GM21723 (cell line): Measurements from ENCODE around the gene PRSS3.
"Not testable (repeated sequence)": the region's sequence is repeated elsewhere in the genome, so short reads cannot be mapped to it uniquely, and the experiment has no call there.

Experiments used
- ATAC-seq: cut with Tn5 transposase; IDR thresholded peaks from one replicate; pipeline ENCODE4 v1.9.1; 2021; ENCODE audit warnings: mild to moderate bottlenecking, moderate library complexity; ENCODE audit not compliant: unreplicated experiment

PRSS3 gene

DNA sequence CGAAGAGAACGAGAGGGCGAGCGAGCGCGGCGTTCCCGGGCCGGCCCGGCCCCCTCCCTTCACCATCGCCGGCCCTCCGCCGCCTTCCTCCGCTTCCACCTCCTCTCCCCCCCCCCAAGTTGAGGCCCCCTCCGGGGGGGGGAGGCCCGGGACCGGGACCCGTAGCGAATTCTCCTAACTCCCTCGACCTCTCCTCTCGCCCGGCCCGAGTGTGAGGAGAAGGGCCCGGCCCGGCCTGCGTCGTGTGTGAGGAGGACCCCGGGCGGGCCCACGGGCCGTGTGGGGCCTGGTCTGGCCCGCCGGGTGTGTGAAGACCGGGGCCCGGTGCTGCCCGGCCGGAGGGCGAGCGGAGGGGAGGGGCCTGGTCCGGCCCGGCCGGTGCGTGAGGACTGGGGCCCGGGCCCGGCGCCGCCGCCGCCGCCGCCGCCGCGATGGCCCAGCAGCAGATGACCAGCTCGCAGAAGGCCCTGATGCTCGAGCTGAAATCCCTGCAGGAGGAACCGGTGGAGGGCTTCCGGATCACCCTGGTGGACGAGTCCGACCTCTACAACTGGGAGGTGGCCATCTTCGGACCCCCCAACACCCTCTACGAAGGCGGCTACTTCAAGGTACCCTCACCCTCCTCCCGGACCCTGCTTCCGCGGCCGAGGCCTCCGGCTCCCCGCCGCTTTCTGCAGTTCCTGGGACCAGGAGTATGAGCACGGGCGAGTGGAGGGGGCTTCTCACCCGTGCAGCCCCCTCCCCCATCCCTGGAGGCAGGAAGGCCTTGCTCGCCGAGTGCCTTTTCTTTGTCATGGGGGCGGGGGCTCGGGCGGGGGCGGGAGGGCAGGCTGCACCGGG lies 22.2 kb downstream of the PRSS3 start:
- ATAC-seq: peak; percentile 20

DNA sequence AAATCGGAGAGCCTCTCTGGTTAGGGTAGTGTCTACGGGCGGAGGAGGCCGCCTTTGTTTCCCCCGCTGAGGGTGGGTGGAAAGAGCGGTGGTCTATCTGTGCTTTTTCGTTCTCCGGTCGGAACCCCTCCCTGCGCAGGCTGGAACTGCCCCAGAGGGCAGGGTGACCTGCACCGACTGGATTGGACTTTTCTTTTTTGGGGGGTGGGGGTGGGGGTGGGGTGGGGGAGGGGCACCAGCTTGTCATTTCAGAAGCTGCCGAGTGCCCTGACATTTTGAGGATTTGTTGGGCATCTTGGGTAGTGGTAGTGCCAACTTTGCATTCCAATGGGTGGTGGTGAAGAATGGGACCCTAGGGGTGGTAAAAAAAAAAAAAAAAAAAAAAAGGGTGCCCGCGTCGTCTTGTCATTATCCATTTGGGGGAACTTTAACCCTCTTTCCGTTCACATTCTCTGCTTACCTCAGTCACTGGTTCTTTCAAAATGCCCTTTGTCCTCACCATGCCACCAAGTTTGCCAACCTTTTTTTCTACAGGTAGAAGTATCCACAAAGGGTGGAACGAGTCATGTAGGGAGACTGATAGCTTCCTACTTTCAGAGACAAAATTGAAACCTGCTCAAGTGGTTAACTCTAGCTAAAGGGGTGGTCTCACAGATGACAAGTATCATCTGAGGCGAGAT lies 22.9 kb downstream of the PRSS3 start:
- ATAC-seq: no peak

DNA sequence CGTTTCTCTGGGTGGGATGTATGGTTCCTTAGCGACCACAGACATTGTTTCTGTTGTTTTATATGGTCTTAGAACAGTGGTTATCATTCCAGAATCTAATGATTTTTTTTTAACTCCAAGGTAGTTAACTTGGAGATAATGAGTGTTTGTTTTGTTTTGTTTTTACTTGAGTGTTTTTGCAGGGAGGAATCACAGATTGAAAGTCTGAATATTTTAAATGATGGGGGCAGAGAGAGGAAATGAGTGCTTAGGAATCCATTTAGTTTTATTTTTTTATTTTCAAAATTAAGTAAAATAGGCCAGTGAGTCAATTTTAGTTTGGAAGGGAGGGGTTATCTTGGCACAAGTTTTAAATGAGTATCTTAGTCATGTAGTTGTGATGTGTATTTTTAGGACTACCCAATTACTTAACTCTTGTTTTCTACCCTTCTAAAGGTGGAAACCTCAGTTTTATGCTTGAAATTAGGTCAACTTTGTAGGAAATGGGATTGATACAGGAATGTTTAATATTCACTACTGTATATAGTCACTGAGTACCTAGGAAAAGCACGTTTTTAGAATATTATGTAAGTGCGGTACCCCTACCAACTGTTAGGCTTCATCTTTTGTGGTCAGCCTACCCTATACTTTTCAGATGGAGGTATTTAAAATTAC lies 23.6 kb downstream of the PRSS3 start:
- ATAC-seq: no peak

DNA sequence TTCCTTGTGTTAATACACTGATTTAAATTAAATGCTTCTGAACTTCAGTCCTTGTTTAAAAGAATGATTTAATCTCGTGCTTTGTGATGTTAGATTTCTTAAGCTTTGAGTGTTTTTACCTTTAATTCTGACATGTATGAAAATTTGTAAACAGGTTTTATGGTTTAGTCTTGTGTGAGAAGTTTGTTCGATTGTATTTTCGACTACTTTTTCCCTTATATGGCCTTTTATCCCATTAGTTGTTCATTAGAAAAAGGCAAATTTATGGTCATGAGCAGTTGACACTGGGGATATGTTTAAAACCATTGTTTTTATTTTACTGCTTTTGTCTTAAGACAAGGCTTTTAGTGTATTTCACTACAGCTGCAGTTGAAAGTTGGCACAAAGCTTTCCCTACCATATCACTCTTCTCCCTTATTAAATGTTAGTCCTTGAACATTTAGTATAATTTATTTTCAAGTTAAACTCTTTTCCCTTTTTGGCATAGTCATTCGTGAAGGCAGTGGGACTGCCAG lies 24.9 kb downstream of the PRSS3 start:
- no peak for ATAC-seq

DNA sequence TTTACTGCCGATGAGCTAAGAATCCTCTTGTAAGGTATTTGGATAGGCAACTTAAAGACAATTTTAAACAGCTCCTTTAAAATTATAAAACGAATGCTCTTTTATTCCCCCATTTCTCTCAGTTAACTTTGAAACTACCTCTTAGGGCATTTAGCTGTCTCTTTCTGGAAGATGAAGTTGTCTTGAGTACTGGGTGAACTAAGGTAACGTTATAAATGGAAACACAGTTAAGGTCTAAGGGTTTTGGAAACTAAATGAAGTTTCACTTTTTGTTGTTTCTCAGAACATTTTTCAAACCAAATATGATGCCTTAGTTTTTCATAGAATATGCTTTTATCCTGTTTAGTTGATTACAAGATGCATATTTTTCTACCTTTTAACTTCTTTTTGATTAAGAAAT lies 28.4 kb downstream of the PRSS3 start:
- no peak for ATAC-seq

DNA sequence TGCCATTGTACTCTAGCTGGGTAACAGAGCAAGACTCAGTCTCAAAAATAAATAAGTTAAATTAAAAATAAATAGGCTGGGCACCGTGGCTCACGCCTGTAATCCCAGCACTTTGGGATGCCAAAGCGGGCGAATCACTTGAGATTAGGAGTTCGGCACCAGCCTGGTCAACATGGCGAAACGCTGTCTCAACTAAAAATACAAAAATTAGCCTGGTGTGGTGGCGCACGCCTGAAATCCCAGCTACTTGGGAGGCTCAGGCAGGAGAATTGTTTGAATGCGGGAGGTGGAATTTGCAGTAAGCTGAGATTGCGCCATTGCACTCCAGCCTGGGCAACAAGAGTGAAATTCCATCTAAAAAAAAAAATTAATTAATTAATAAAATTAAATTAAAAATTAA lies 31.9 kb downstream of the PRSS3 start:
- ATAC-seq: not testable (repeated sequence)

DNA sequence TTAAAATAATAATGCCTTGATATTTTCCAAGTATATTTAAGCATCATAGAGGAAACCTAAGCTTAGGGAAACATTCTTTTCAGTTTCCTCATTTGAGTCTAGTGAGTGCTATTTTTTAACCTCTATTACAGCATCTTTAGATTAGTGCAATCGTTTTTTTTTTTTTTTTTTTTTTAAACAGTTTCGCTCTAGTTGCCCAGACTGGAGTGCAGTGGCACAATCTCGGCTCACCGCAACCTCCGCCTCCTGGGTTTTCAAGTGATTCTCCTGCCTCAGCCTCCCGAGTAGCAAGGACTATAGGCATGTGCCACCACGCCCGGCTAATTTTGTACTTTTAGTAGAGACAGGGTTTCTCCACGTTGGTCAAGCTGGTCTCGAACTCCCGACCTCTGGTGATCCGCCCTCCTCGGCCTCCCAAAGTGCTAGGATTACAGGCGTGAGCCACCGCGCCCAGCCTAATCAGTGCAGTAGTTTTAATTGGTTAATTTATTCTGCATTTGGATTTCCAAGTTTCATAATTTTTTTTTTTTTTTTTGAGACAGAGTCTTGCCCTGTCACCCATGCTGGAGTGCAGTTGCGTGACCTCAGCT lies 34.4 kb downstream of the PRSS3 start:
- ATAC-seq: not testable (repeated sequence)

DNA sequence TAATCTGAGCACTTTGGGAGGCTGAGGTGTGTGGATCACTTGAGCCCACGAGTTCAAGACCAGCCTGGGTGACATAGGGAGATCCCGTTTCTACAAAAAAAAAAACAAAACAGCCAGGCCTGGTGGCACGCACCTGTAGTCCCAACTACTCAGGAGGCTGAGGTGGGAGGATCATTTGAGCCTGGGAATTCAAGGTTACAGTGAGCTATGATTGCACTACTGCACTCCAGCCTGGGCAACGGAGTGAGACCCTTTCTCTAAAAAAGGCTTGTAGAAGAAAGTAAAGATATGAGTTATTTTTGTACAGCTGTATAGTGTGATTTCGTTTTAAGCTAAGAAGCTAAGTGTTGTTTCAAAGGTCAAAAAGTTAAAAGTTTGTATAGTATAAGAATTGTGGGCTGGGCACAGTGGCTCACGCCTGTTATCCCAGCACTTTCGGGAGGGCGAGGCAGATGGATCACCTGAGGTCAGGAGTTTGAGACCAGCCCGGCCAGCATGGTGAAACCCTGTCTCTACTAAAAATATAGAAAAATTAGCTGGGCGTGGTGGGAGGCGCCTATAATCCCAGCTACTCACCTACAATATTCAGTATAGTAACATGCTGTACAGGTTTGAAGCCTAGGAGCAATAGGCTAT lies 40.4 kb downstream of the PRSS3 start:
- no peak for ATAC-seq

DNA sequence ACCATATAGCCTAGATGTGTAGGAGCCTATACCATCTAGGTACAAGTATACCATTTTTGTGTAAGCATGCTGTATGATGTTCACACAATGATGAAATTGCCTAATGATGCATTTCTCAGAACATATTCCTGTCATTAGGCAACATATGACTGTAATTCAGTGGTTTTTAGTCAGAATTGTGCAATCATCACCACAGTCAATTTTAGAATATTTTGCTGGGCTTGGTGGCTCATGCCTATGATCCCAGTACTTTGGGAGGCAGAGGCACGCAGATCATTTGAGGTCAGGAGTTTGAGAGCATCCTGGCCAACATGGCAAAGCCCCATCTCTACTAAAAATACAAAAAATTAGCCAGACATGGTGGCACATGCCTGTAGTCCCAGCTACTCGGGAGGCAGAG lies 40.9 kb downstream of the PRSS3 start:
- not testable (repeated sequence) for ATAC-seq

DNA sequence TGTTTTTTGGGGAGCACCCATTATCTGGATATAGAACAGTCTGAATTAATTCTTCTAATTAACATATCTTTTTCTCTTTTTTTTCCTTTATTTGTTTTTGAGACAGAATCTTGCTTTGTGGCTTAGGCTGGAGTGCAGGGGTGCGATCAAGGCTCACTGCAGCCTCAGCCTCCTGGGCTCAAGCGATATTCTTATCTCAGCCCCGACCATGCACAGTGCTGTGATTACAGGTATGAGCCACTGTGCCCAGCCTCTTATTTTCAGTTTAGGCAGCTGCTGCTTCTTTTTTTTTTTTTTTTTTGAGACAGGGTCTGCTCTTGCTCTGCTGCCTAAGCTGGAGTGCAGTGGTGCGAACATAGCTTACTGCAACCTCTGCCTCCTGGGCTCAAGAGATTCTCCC lies 41.8 kb downstream of the PRSS3 start:
- no peak for ATAC-seq

DNA sequence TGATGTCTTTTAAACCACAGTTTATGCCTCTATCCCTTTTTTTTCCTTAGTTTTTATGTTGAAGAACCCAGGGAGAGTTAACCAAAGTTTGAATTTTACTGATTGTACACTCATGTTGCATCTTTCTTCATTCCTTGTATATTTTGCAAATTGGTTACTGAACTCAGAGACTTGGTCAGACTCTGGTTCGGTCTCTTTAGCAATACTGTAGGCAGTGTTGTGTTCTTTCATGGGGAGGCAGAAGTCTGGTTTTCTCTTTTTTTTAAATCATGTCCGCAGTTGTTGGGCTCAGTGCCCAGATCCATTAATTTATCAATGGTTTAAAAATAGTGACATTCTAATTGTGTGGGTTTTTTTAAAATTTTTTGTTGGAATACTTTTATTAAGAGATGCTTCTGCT lies 45.0 kb downstream of the PRSS3 start:
- no peak for ATAC-seq

DNA sequence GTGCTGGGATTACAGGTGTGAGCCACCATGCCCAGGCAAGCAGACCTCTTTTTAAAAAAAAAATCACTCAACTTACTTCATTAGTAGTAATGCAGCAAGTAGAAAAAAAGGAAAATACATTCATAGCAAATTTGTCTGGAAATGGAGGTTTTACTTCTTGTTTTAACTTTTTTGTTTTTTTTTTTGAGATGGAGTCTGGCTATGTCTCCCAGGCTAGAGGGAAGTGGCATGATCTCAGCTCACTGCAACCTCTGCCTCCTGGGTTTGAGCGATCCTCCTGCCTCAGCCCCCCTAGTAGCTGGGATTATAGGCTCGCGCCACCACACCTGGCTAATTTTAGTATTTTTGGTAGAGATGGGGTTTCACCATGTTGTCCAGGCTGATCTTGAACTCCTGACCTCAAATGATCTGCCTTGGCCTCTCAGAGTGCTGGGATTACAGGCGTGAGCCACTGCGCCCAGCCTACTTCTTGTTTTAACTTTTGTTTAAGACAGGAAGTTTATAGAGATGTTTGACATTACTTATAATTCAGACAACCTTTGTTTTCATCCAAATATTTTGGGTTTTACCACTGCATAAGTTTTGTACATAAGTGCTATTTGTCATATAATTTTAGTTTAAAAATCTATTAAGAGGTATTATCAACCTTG lies 48.1 kb downstream of the PRSS3 start:
- ATAC-seq: no peak

DNA sequence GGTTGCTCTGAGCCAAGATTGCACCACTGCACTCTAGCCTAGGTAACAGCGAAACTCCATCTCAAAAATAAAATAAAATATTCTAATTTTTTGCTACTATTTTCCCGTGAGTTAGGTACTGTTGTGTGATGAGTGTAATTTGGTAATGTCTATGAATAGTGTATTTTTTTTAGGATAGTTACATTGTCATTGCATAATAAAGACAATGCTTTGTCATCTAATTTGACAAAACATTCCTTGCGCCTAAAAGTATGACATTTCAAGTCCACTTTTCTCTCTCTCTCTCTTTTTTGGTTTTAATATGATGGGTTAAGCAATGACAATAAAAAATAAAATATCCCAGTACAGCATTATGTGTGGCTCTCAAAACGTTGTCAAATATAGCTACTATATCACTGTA lies 50.9 kb downstream of the PRSS3 start:
- no peak for ATAC-seq

DNA sequence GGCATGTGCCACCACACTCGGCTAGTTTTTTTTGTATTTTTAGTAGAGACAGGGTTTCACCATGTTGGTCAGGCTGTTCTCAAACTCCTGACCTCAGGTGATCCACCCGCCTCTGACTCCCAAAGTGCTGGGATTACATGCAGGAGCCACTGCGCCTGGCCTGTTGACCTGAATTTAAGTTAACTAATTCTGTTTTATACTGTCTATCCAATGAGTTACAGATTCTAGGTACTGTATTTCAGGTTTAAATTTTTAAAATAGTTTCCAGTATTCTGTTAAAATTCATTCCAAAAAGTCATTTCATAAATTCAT lies 52.5 kb downstream of the PRSS3 start:
- ATAC-seq: not testable (repeated sequence)
